Rectal smooth muscle tissue (tissue), 1 donor: ENCODE results near the gene LDHAL6B.

Source experiments
- H3K27ac ChIP-seq: one replicate; pipeline ENCODE4 v1.7.0; 2013; ENCODE audit warnings: low read depth, low read length, inconsistent platforms
- H3K27me3 ChIP-seq: one replicate; pipeline ENCODE4 v1.7.0; 2013; ENCODE audit warnings: low read length; ENCODE audit not compliant: control insufficient read depth, insufficient read depth
- H3K36me3 ChIP-seq: one replicate; pipeline ENCODE4 v1.7.0; 2013; ENCODE audit warnings: low read length; ENCODE audit not compliant: control insufficient read depth, insufficient read depth
- H3K4me1 ChIP-seq: one replicate; pipeline ENCODE4 v1.7.0; 2013; ENCODE audit warnings: low read length; ENCODE audit not compliant: control insufficient read depth, insufficient read depth
- H3K4me3 ChIP-seq: one replicate; pipeline ENCODE4 v1.7.0; 2013; ENCODE audit warnings: low read length
- H3K9ac ChIP-seq: one replicate; pipeline ENCODE4 v1.7.0; 2013; ENCODE audit warnings: low read length

The LDHAL6B gene

DNA sequence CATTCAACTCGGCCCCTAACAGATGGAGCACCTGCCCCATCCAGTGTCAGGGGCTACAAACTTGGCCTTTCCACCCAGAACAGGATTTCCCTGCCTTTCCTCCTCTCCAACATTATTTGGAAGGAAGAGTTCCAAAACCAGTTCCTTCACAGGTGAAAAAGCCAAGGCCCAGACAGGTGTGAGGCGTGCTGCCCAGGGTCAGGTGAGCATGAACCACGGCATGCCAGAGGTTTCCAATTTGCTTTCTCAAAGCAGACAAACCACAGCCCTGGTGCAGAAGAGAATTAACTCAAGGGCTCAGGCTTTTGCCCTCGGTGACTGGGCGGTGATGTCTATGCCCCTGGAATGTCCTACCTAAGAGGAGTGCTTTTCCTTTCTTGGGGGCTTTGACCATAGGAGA lies 43.2 kb downstream of the LDHAL6B start:
- Histone ChIP-seq H3K9ac (no peak overlapping the region), H3K4me1 (no peaks in the 10 kb centered on the region), H3K27me3 (no peaks in the 10 kb centered on the region), H3K27ac (no peak overlapping the region), H3K36me3 (peaks cover 3% of the 10 kb centered on the region), H3K4me3 (no peak overlapping the region)

DNA sequence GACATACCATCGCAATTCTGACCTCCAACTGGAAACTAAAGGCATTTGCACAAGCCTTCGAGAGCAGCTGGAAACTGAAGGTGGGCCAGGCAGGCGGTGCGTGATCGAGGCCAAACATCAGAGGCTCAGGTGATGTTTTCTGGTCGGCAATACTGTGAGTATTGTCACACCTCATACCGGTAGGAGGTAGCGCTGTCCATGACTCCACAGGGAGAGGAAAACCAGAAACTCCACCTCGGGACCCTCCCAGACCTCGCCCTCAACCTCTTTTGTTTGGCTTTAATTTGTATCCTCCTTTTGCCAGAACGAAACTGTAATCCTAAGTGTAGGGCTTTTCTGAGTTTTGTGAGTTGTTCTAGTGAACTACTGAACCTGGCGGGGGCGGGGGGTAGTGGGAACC lies 43.6 kb downstream of the LDHAL6B start:
- Histone ChIP-seq H3K36me3 (peaks cover 3% of the 10 kb centered on the region), H3K27me3 (no peaks in the 10 kb centered on the region), H3K4me1 (no peaks in the 10 kb centered on the region), H3K4me3 (no peak overlapping the region), H3K27ac (no peak overlapping the region), H3K9ac (no peak overlapping the region)

DNA sequence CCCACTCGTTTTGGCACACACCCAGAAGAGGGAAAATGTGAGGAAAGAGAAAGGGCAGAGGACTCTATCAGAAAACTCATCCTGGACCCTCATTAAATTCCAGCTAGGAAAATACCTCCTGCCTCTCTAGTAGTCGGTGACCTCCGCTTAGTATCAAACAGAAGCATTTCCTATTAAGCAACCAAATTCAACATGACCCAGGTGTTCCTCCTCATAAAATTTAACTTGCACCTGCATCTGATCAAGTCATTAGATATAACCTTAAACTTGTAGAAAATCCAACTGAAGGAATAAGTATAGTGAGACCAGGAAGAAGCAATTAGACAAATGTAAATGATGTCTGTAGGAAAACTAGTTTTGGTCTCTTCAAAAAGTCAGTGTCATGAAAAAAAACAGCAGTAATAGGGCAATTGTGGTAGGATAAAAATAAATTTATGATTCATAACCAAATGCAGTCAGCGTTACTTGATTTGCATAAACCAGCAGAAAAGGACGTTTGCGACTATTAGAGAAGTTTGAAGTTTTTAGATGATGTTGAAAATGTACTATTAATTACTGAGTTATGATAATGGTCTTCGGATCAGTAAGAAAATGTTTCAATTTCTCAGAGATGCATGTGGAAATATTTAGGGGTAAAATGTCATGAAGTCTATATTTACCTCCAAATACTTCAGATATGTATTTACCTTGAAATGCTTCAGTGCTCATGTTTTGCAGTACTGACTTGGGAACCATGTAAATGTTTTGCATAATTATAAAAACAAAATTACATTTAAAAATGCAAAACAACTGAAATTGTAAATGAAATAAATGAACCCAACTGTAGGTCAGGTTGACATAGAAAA lies 44.6 kb downstream of the LDHAL6B start:
- H3K27me3 ChIP-seq, result no peaks in the 10 kb centered on the region
- H3K4me3 ChIP-seq, result no peak overlapping the region
- no peak overlapping the region for H3K9ac ChIP-seq
- no peaks in the 10 kb centered on the region for H3K4me1 ChIP-seq
- H3K36me3 ChIP-seq, result peaks cover 3% of the 10 kb centered on the region
- no peak overlapping the region for H3K27ac ChIP-seq

DNA sequence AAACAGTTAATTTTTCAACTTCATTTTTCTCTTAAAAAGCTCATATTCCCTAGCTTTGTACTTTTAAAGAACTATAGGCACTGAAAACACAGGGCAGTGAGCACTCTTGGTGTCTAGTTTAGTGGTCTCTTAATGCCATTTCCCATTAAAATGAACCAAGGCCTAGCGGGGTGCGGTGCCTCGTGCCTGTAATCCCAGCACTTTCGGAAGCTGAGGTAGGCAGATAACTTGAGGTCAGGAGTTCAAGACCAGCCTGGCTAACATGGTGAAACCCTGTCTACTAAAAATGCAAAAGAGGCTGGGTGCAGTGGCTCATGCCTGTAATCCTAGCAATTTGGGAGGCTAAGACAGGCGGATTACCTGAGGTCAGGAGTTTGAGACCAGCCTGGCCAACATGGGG lies 45.5 kb downstream of the LDHAL6B start:
- Histone ChIP-seq H3K27ac (no peak overlapping the region), H3K9ac (no peak overlapping the region), H3K27me3 (no peaks in the 10 kb centered on the region), H3K36me3 (no peaks in the 10 kb centered on the region), H3K4me3 (no peak overlapping the region), H3K4me1 (no peaks in the 10 kb centered on the region)

DNA sequence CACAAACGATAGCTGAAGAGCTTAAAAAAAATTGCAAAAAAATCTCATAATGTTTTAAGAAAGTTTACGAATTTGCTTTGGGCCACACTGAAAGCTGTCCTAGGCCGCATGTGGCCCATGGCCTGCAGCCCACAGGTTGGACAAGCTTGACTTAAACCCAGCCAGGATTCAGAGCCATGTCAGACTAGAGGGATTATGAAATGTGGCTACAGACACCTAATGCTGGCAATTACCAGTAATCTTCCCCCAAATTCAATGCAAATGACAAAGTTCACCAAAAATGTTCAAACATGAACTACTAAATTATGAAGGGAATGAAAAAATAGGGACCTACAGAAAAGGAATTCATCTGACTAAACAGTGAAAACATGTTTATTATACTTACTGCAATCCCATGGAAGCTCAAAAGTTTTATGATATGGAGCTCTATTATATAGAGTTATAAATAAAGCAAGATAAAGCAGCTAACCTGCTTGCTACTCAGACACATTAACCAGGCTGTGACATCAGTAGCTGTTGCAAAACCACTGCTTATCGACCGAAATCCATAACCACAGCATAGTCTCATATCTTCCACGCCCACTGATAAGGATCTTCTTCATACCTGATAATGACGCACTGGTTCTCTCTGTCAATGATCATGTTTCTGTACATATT lies 49.2 kb downstream of the LDHAL6B start:
- no peak overlapping the region for H3K27ac ChIP-seq
- no peaks in the 10 kb centered on the region for H3K4me1 ChIP-seq
- H3K9ac ChIP-seq, result no peak overlapping the region
- no peak overlapping the region for H3K4me3 ChIP-seq
- H3K27me3 ChIP-seq, result no peaks in the 10 kb centered on the region
- no peaks in the 10 kb centered on the region for H3K36me3 ChIP-seq

DNA sequence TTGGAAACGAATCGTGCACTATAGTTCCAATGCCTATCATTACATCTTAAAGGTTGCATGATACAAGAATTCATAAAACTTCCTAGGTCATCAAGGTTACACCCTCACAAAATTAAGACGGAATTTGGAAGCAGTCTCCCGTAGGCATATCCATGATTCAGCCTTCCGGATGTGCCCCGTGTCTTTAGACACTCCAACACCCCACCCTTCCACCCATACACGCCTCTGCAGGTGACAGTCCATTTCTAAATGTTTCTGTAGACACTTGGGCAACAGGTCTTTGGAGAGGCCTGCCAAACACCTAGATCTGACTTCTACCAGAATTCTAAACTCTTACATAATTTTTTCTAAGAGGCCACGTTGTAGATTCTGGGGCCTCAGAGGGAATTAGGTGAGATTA lies 49.8 kb downstream of the LDHAL6B start:
- H3K27me3 ChIP-seq, result no peaks in the 10 kb centered on the region
- no peaks in the 10 kb centered on the region for H3K4me1 ChIP-seq
- H3K4me3 ChIP-seq, result no peak overlapping the region
- H3K9ac ChIP-seq, result no peak overlapping the region
- H3K27ac ChIP-seq, result no peak overlapping the region
- H3K36me3 ChIP-seq, result no peaks in the 10 kb centered on the region

DNA sequence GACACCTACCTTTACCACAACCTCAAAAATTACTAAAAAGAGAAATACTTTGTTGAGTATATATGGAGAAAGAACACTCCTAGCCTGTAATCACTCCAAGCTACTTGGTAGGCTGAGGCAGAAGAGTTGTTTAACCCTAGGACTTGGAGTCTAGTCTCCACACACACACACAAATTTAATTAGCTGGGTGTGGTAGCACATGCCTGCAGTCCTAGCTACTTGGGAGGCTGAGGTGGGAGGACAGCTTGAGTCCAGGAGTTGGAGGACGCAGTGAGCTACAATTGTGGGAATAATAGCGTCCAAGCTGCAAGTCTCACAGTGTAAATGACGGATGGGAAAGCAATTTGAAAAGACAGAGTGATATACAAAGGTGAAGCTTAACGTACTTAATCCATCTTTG lies 50.5 kb downstream of the LDHAL6B start:
- H3K27ac ChIP-seq, result no peak overlapping the region
- no peaks in the 10 kb centered on the region for H3K4me1 ChIP-seq
- H3K27me3 ChIP-seq, result no peaks in the 10 kb centered on the region
- H3K4me3 ChIP-seq, result no peak overlapping the region
- H3K36me3 ChIP-seq, result no peaks in the 10 kb centered on the region
- no peak overlapping the region for H3K9ac ChIP-seq
